T1000 (cell line): ENCODE measurements around the gene TNNC2.
"Not testable (repeated sequence)": the region's sequence is repeated elsewhere in the genome, so short reads cannot be mapped to it uniquely, and the experiment has no call there.

Experiments
- DNase-seq: peaks from one replicate; lab custom pipeline; 2025; ENCODE audit warnings: mixed read lengths; lab: John Stamatoyannopoulos, UW

The TNNC2 gene

GRCh38 chr20:45827030-45827652, at the start of gene TNNC2:
Gene TNNC2, minus strand, starts transcription at chr20:45827312. Its CDS starts 64 bp downstream, at chr20:45827248.
- DNase-seq: no peak

DNA sequence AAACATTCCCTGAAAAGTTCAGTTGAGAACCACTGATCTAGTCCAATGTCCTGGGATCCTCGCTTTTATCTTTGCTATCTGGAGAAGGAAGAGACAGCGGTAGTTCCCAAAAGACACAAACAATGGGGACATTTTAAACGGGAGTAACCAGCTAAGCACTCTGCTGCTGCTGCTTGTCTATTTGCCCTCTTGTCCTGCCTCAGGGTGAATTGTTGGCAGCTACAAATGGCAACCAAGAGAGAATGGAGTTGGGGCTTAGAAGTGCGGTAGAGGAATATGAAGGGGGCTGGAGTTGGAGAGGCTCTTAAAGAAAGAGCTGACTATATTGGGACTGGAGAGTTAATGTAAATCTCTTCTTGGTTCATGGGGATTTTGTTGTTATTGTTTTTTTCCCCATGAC, 47.5 kb upstream of the TNNC2 start:
- DNase-seq: no peak

DNA sequence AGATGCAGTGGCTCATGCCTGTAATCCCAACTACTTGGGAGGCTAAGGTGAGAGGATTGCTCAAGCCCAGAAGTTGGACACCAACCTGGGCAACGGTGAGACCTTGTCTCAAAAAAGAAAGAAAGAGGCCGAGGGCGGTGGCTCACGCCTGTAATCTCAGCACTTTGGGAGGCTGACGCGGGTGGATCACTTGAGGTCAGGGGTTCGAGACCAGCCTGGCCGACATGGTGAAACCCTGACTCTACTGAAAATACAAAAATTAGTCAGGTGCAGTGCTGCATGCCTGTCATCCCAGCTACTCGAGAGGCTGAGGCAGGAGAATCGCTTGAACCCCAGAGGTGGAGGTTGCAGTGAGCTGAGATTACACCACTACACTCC, 47.0 kb upstream of the TNNC2 start:
- DNase-seq: not testable (repeated sequence)

GRCh38 chr20:45873409-45874103, 46.4 kb upstream of the TNNC2 start:
- DNase-seq: no peak

GRCh38 chr20:45872626-45873025, 45.5 kb upstream of the TNNC2 start:
- no peak for DNase-seq

GRCh38 chr20:45867819-45868176, 40.7 kb upstream of the TNNC2 start:
- DNase-seq: peak; percentile 37

DNA sequence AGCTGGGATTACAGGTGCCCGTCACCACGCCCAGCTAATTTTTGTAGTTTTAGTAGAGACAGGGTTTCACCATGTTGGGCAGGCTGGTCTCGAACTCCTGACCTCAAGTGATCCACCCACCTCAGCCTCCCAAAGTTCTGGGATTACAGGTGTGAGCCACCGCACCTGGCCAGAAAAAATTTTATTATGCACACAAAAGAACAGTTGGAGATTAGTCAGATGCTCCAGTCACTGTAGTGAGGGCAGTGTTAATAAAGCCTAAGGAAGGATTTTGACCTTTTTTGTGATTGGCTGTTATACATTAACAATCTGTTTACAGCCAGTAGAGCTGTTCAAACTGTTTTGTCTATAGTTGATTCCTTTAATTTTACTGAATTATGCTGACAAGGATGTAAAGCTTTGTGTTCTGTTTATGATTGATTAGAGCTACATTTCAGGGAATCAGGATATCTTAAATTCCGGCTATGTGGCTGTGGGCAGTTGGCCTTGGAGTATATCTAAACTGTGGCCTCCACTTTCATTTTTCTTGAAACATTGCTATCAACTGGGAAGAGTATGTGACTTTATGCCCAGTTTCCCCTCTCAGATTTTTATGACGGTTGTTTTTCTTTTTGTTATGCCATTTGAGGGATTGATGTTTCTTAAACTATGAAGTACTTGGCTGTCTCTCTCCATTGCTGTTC, 40.2 kb upstream of the TNNC2 start:
- no peak for DNase-seq

- DNase-seq: no peak
Observed at GRCh38 chr20:45866454-45866853, 39.3 kb upstream of the TNNC2 start.

DNA sequence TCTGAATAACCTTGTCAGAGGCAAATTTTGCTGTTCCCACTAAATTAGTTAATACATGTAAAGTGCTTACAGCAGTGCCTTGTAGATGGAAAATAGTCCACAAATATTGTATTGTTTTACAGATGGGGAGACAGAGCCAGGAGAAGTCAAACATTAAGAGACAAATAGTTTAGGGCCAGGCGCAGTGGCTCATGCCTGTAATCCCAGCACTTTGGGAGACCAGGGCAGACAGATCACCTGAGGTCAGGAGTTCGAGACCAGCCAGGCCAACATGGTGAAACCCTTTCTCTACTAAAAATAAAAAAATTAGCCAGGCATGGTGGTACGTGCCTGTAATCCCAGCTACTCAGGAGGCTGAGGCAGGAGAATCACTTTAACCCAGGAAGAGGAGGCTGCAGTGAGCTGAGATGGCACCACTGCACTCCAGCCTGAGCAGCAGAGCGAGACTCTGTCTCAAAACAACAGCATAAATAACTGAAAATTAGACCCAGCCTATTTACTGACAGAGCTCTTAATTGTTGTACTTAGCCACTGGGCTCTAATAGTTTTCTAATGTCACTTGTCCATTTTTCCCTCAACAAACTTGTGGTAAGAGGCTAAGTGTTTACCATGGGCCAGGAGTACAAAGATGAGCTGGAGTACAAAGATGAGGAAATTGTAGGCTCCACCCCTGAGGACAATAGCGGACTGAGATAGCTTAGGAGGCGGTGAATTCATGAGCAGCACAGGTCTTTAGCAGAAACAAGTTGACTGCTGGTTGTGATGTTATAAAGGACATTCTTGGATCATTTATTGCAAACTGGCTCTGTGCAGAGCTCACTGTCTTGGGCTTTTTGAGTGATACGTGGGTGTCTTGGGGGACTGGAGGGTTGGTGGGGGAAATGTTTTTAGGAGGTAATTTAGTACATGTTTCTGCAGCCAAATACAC, 36.7 kb upstream of the TNNC2 start:
- no peak for DNase-seq

DNA sequence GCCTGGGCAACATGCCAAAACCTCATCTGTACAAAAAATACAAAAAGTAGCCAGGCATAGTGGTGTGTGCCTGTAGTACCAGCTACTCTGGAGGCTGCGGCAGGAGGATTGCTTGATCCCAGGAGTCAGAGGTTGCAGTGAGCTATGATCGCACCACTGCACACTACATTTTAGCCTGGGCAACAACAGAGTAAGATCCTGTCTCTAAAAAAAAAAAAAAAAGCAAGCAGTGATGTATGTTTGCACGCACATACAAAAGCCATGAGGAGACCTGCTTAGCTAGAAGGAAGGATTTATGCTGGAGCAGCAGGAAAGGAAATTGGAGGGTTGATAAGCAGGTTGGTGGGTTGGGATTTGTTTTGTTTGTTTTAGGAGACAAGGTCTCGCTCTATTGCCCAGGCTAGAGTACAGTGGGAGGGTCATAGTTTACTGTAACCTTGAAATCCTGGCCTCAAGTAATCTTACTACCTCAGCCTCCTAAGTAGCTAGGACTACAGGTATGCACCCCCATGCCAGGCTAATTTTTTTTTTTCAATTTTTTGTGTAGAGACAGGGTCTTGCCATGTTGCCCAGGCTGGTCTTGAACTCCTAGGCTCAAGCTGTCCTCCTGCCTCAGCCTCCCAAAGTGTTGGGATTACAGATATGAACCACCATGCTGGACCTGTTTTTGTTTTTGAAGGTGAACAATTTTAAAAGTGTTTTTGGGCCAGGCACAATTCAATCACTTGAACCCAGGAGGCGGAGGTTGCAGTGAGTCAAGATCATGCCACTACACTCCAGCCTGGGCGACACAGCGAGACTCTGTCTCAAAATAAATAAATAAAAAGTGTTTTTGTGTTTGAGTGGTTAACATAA, 34.3 kb upstream of the TNNC2 start:
- no peak for DNase-seq

DNA sequence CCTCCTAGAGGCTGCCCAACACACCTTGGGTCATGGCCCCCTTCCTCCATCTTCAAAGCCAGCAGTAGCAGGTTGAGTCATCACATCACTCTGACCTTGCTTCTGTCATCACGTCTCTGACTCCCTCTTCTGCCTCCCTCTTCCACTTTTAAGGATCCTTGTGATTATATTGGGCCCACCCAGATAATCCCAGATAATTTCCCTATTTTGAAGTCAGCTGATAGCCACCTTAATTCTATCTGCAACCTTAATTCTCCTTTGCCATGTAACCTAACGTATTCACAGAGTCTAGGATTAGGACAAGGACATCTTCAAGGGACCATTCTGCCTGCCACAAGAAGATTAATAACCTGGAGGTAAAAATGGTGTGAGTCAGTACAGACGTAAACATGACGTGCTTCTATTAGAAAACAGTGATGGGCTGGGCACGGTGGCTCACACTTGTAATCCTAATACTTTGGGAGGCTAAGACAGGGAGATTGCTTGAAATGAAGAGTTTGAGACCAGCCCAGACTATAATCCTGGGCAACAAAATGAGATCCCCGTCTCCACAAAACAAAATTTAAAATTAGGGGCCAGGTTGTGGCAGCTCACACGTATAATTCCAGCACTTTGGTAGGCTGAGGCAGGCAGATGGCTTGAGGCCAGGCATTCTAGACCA, 33.6 kb upstream of the TNNC2 start:
- no peak for DNase-seq

DNA sequence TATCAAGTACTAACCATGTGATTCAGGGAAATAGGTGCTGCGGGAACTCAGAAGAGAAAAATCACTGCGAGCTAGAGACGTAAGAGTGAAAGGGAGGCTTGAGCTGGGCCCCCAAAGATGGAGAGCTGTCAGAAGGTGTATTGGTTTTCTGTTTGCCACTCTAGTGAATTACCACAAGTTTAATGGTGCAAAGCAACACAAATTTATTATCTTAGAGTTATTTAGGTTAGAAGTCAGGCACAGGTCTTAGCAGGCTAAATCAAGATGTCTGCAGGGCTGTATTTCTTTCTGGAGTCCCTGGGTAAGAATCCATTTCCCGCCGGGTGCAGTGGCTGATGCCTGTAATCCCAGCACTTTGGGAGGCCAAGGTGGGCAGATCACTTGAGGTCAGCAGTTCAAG, 32.8 kb upstream of the TNNC2 start:
- DNase-seq: no peak

DNA sequence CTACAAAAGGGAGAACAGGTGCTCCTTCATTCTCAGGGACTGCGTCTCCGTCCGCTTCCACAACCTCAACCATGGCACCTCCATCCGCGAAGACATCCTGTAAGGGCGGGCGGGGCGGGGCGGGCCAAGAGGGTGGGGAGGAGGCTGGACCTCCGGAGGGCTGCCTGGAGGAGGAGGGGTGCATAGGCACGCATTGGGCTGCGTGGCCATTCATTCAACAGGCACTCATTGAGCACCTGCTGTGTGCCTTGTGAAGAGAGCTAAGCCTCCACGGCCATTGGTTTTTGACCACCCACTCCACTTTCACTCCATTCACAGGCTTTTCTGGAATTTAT, 30.7 kb upstream of the TNNC2 start:
- DNase-seq: no peak

DNA sequence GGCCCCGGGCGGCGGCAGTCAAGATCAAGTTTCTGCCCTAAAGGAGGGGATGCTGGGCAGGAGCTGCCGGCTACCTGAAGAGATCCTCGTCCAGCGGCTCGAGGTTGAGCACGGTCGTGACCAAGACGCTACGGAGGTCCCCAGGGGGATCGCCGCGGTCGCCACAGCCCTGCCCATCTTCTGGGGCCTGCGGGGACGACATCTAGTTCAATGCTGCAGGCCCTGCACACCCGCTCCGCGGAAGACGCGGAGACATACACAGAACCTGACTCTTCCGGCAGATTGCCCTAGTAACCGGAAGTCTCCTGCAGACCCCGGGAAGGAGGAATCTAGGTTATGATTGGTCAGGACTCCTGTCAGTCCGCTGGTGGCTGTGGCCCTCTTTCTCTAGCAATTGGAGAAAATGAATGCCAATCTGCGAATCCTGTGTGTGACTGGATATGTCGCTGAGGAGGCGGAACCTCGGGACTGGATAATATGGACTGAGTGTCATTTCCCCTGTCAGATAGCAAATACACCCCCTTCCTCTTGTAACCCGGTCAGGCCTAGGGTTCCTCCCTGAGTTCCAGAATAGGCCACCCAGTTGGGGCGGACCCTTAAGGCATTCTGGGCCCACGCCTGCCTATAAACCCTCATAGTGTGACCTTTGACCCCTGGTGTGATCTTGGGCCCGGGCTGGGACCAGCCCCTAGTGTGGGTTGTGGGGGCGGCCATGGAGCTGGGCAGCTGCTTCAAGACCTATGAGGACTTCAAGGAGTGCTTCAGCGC, 30.2 kb upstream of the TNNC2 start, which contains the start of the genes ACOT8 and ZSWIM3:
TSS of gene ACOT8 (minus strand) at position 279 of the 768 bp plus-strand sequence. CDS start at position 202, 77 bp downstream.
TSS of gene ZSWIM3 (plus strand) at position 501 of the 768 bp plus-strand sequence. CDS start at position 713, 212 bp downstream.
- peak; percentile 99 for DNase-seq

GRCh38 chr20:45853484-45853883, 26.4 kb upstream of the TNNC2 start:
- DNase-seq: no peak

DNA sequence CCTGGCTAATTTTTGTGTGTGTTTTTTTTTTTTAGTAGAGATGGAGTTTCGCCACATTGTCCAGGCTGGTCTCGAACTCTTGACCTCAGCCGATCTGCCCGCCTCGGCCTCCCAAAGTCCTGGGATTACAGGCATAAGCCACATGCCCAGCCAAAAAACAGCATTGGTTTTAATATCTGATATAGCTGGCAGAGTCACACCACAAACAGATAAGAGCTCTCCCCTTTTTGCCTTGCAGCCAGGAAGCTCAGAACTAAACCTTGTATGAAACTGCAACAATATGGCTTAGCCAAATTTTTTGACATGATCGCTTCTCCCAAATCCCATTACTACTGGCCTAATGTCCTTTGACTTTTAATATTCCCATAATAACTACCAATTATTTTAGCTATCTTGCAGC, 25.2 kb upstream of the TNNC2 start:
- DNase-seq: no peak

GRCh38 chr20:45851501-45851900, 24.4 kb upstream of the TNNC2 start:
- DNase-seq: no peak

GRCh38 chr20:45850926-45851325, 23.8 kb upstream of the TNNC2 start:
- no peak for DNase-seq

- no peak for DNase-seq
Observed at GRCh38 chr20:45850238-45850637, 23.1 kb upstream of the TNNC2 start.
